Stimulated activated CD8-positive, alpha-beta memory T cell treated with anti-CD3 and anti-CD28 coated beads, Interleukin-12 subunit alpha, Interleukin-12 subunit beta, amount 100 ng/mL, for 4 hours (primary cell): ENCODE results near the gene PARD3.

ENCODE experiments used
- DNase-seq: peaks from one replicate; pipeline ENCODE4 v3.0.0-alpha.2; 2020; ENCODE audit warnings: low read depth

The PARD3 gene

GRCh38 chr10:34156781-34157425 lies 658.2 kb downstream of the PARD3 start:
- DNase-seq, result no peak

- no peak for DNase-seq
These were observed 659.3 kb downstream of the PARD3 start for GRCh38 chr10:34155812-34156211.

DNA sequence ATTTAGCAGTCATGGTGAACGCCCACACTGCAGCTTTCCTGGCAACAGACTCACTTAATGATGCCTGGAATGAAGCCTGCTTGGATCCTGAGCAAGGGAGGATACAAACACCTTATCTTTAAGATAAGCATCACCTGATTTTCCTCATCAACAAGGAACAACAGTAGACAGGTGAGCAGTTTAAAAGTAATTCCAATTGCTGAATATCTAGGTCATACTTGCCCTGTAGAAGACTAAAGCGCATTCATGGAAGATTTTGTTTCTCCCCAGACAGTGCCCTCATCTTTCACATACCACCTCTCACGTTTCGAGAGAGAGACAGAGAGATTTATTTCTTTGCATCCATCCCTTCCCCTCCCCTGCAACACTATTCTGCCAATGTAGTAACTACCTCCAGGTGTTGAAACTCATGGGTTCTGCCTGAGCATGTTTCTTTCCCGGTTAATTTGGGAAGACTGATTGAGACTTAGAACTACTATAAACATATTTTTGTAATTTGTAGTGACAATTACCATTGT lies 660.7 kb downstream of the PARD3 start:
- no peak for DNase-seq

DNA sequence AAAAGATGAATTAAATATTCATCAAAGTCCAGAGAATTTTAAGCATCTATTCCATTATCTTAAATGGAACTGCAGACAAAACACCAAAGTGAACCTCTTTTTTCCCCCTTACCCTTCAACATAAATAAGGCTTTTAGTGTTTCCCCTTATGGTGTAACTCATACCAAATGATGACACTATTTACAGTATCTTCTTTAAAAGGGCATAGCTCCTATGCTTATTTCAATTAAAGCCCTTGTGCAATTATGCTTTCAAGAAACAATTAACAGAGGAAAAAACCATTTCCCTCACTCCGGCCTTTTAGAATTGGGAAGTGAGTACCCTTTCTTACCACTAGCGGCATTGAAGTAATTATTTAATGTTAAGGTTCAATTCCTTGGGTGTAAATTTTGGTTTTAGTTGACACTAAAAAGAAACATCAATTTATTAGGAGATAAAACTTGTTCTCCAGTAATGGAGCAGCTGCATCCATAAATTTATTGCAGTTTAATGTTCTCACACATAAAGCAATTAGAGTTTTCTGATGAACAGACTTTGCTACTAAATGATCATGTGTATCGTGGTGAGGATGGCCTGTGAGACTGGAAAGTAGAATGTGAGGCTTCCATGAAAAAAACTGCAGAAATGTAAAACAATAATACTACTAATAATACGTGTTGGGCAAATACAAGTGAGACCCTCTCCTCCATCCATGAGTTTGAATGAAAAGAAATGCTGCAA lies 661.3 kb downstream of the PARD3 start:
- no peak for DNase-seq

DNA sequence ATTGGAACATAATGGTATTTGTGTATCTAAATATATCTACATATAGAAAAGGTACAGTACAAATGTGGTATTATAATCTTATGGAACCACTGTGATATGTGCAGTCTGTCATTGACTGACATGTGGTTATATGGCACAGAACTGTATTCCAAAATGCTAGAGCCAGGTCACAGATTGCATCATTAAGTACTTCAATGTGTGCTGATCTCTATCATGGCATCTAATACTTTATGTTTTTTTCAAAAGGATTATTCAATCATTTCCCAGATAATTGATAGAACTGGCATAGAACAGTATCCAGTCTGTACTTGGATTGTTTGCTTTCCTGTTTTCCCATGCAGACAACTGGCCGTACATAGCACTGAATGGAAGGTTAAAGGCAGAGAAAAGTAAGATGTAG lies 662.7 kb downstream of the PARD3 start:
- DNase-seq, result no peak

DNA sequence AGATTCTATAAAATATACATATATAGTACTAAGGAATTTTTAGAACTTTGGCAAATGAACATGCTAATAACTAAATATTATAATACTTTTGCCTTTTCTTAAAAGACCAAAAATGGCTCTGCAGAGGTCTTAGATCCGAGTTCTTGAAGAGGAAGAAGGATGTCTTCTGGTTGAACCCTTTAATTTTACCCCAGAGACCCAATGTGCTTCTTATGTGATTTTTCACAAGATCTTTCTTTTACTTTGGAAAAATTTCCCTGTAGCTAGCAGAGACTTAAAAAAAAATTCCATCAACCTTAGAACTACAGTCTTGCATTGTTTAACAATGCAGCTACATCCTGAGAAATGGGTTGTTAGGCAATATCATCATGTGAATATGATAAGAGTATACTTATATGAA lies 663.2 kb downstream of the PARD3 start:
- DNase-seq, result no peak

DNA sequence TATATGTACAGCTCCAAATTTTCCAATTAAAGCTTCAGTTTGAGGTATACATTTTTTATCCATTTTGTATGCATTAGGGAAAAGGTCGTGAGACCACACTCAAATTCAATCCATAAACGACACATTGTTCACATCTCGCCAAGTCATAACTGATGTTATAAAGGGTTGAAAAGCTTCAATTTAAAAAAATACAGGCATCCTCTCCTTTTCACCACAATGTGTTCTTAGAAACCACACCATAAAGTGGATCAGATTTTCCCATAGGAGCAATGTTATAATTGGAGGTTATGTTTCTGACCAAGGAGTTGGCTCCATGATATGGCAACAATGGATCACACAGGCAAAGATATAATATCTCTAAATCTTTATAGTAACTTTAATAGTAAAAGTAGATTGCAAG lies 663.6 kb downstream of the PARD3 start:
- no peak for DNase-seq

- DNase-seq, result no peak
These were observed 665.0 kb downstream of the PARD3 start for GRCh38 chr10:34150103-34150502.

DNA sequence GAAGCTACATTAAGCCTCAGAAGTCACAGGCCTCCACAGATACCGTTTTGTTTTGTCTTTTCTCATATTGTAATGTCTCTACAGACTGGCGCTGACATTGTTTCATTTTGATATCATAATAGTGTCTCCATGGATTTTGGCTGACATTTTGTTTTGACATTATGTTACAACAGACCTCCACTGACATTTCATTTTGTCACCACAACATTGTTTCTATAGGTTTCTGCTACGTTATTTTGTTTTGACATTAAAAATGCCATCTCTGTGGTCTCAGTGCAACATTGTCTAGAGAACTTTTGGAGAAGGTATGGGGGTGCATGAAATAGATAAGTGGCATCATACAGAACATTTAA lies 666.8 kb downstream of the PARD3 start:
- no peak for DNase-seq

- DNase-seq, result no peak
These were observed 667.3 kb downstream of the PARD3 start for GRCh38 chr10:34147641-34148304.

DNA sequence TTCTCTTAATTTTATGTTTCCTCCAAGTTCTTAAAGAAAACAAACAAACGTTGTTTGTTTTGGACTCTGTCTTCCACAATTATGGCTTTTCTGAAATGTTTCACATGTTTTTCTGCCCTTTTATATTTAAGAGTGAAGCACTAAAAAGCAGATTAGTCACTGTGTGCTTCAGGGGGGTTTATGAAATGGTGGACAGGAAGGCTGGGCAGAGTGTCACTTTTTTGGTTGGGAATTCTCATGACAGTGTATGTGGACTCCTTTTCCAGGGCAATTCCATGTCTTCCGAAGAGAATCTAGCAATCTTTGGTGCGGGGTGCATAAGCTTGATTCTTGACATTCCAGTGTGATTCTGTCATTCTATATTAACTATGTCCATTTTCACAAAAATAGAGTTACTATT lies 669.4 kb downstream of the PARD3 start:
- no peak for DNase-seq

DNA sequence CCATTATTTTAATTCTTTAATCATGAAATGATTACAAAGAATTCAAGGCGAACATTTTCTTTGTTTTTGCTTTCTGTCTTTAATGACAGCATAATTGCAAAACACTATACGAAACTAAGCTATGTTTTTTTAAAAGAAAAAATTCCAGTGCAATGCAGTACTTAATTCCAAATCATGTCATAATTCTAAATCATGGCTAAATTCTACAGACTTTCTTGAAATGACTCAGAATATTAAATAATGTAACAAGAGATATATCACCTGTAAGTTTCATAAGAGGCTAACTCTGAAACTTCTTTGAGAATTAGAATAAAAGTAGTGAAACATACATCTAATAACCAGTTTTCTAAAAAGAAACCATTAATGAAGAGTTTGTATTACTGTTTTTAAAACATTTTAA lies 671.6 kb downstream of the PARD3 start:
- DNase-seq, result no peak

DNA sequence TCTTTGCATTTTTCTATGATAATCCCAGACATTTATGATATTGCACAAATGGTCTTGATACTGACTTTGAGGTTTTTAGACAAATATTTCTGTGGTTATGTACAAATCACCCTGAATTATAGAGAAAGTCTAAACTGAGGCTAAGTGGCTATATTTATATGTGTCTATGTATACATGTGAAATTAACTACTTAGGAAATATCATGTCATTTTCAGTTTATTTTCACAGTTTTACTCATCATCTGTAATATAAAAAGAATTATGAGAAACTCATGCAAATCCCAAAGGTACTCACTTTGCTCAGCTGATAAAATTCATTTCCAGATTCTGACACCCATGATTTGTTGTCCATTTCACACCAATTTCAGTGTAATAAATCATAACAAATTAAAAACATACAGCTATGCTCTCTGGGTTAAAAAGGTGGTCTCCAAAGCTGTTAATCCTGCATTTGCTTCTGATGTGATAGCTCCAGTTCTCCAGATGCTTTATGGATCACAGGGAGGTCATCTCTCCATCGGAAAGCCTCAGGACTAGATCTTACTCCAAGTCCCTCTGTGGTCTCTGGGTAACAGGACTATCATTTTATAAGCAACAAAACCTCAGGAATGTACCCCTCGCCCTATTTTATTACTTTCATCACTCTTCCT lies 673.9 kb downstream of the PARD3 start:
- DNase-seq, result no peak

GRCh38 chr10:34139559-34139958 lies 675.5 kb downstream of the PARD3 start:
- no peak for DNase-seq

DNA sequence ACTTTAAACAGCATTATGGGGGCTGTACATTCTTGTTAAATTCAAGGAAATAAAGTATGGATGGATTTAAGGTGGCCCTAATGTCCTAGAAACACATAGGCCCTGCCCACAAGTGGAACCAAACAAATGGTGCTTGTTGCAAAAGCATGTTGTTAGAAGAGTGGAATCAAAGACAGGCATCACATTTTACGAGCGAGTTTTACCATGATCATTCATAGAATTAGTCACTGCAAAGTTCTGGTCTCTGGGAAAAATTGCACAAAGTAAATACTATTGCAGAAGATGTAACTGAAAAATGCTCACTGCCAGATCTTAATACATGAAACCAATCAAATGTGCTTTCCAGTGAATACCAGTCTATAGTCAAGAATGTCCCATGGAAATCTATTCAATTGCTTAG lies 677.1 kb downstream of the PARD3 start:
- DNase-seq, result no peak

DNA sequence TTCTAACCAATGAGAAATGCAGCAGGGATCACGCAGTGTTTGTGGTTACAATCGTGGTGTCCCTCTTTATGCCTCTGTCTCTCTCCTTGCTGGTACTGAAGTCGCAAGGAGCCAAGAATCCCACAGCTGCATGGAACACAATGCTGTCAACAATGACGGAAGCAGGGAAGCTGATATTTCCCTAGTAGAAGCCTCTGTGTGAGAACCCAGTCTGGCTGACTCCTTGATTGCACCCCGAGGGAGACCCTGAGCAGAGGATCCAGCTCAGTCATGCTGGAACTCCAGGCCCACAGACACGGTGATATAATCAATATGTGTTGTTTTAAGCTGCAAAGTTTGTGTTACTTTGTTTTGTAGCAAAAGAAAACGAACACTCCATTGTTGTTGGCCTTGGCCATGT lies 677.9 kb downstream of the PARD3 start:
- DNase-seq, result no peak

GRCh38 chr10:34135515-34135914 lies 679.6 kb downstream of the PARD3 start:
- DNase-seq, result no peak

DNA sequence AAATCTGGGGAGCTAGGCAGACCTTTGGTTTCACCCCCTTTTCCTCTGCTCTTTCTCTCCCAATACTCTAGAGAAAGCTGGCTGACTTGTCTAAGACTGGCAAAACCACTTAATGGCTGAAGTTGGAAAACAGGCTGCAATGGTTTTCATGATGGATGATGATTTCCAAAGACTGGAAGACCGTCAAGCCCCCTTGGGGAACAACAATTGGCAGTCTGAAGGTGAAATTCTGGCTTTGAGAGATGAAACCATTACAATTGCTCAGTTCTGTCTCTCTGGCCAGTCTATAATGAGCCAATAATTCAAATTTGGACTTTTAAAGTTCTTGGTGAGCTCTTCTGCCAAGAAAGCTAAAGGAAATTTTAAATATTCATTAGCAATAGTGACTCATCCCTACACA lies 680.5 kb downstream of the PARD3 start:
- no peak for DNase-seq

DNA sequence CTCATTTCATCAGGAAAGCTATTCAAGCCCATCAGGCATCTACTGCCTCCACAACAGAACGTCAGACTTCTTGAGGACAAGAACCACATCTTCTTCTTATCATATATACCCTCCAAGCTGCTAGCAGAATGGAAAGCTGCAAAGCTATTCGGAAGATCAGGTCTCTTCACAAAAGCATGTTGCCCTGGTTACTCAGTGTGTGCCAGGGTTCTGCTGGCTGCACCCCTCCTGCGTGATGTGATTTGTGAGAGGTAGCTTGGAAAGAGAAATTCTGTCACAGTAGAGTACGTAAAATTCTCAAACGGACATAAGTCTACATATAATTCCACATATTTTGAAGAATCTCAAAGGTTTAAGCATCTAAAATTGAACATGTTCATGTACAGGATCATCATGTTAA lies 681.7 kb downstream of the PARD3 start:
- no peak for DNase-seq

- DNase-seq, result no peak
These were observed 683.9 kb downstream of the PARD3 start for GRCh38 chr10:34131152-34131551.

DNA sequence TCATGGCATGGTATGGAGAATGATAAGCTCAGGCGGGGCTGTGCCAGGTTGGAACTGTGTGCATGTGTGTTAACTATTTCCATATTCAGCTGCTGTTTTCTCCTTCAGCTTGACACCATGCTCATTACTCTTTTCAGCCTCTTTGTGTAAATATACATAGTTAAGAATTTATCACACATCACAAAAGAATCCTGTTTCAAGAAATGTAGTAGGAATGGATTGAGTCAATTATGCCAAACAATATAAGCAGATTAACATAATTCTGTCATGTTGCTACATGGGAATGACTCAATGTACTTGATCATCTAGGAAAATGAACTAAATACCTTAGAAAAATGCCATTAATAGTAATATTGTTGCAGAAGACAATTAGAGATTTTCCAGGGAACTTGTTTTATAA lies 687.4 kb downstream of the PARD3 start:
- DNase-seq, result no peak

DNA sequence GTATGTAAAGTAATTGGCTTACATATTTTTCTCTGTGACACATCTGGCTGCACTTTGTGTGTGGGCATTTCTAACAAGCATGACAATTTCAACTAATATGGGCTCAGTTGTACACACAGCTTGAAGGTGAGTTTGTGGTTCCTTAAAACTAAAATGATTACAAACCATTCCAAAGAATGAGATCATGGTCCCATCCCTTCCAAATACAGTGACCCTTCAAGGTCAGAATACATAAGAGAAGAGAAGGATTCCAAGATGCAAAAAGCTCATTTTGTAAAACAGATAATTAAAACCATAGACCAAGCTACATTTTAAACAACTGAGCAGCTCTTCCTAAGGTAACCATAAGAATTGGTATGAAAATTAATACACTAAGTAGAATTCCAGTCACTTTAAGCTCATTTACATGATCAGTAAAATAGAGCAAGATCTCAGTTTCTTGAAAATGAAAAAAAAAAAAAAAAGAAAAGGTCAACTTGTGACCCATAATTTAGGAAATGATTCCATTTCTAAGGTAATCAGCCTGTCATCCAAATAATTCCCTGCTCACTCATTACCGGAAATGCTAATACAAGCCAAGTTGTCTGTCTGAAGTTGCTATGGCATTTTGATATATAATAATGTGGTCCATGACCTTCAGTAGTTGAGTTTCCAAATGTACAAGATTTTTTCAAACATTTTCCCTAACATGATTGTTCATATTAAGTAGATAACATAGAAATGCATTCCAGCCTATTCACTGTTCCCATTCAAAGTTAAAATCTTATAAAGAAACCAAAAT lies 688.5 kb downstream of the PARD3 start:
- no peak for DNase-seq
